Keratinocyte (primary cell): ENCODE results near the gene KIF1C. TPM values are rescaled to one million over a fixed set of nuclear protein-coding genes. Genes with fewer than 3 reads are reported as not detected.

Source experiments
- DNase-seq: peaks from one replicate; pipeline ENCODE4 v3.0.0-alpha.2; 2011; ENCODE audit warnings: low read depth, missing footprints, low spot score
- FAIRE-seq: peaks from 2 replicates; lab custom pipeline; 2011; peaks lifted over from hg19 to GRCh38; lab: Jason Lieb, UNC
- H2AFZ ChIP-seq: 2 replicates; pipeline ENCODE4 v1.6.0; 2012; ENCODE audit warnings: low read length, control low read depth, inconsistent platforms; ENCODE audit not compliant: control insufficient read depth
- H3K27ac ChIP-seq: 2 replicates; pipeline ENCODE4 v1.5.1; 2011; ENCODE audit warnings: low read length; ENCODE audit not compliant: control insufficient read depth, insufficient read depth
- H3K27me3 ChIP-seq: 3 replicates; pipeline ENCODE4 v1.6.0; 2011; ENCODE audit warnings: low read length; ENCODE audit not compliant: control insufficient read depth, insufficient read depth; ENCODE audit errors: extremely low read depth
- H3K36me3 ChIP-seq, 2 experiments: 2 replicates in 1 of 2; 3 replicates in 1 of 2; pipeline ENCODE4 v1.5.1; 2011; ENCODE audit warnings: low read length in 2 of 2, mild to moderate bottlenecking in 1 of 2; ENCODE audit not compliant: control insufficient read depth in 2 of 2, insufficient read depth in 2 of 2; ENCODE audit errors: extremely low read depth in 1 of 2
- H3K4me1 ChIP-seq: 3 replicates; pipeline ENCODE4 v1.5.1; 2011; ENCODE audit warnings: low read length; ENCODE audit not compliant: control insufficient read depth, insufficient read depth; ENCODE audit errors: extremely low read depth
- H3K4me2 ChIP-seq: 3 replicates; pipeline ENCODE4 v1.6.0; 2011; ENCODE audit warnings: low read depth, low read length; ENCODE audit not compliant: control insufficient read depth, insufficient read depth; ENCODE audit errors: extremely low read depth
- H3K4me3 ChIP-seq, 3 experiments: fragments of 200-600 bp in 1 of 3; sonication (generic) in 1 of 3; 2 replicates in 2 of 3; 3 replicates in 1 of 3; pipeline ENCODE4 v1.5.1; 2011 to 2016; ENCODE audit warnings: low read length in 3 of 3, mild to moderate bottlenecking in 3 of 3, control low read depth in 2 of 3, inconsistent platforms in 1 of 3, low read depth in 1 of 3, mixed read lengths in 1 of 3, mixed run types in 1 of 3, moderate library complexity in 1 of 3; ENCODE audit not compliant: control insufficient read depth in 2 of 3, insufficient read depth in 2 of 3; ENCODE audit errors: extremely low read depth in 1 of 3
- H3K79me2 ChIP-seq: 2 replicates; pipeline ENCODE4 v1.6.0; 2012; ENCODE audit warnings: low read length; ENCODE audit not compliant: control insufficient read depth, insufficient read depth
- H3K9ac ChIP-seq: 3 replicates; pipeline ENCODE4 v1.6.0; 2011; ENCODE audit warnings: low read length; ENCODE audit not compliant: control insufficient read depth, insufficient read depth; ENCODE audit errors: extremely low read depth
- H3K9me1 ChIP-seq: 3 replicates; pipeline ENCODE4 v1.6.0; 2011; ENCODE audit warnings: low read length; ENCODE audit not compliant: control insufficient read depth, insufficient read depth; ENCODE audit errors: extremely low read depth
- H3K9me3 ChIP-seq: 2 replicates; pipeline ENCODE4 v1.5.1; 2012; ENCODE audit warnings: low read depth, low read length; ENCODE audit not compliant: control insufficient read depth
- H4K20me1 ChIP-seq: 3 replicates; pipeline ENCODE4 v1.6.0; 2011; ENCODE audit warnings: low read length; ENCODE audit not compliant: control insufficient read depth, insufficient read depth; ENCODE audit errors: extremely low read depth
- EZH2 ChIP-seq: IDR thresholded peaks from one replicate; pipeline ENCODE4 v1.6.1; 2012; ENCODE audit warnings: inconsistent platforms, mild to moderate bottlenecking, low read length, moderate library complexity
- dilution Hi-C: fragments of 300-500 bp; cut with MboI; formaldehyde crosslinking; loops from one replicate; pipeline ENCODE4 v1.7.0; 2020; ENCODE audit warnings: low sequenced_read_pairs; ENCODE audit not compliant: extremely low pct_ligation_motif_present
- polyA plus RNA-seq, 5 experiments: library from polyadenylated mRNA; depleted of rRNA in 3 of 5; stranded (reverse) in 3 of 5; stranded (forward) in 1 of 5; unstranded in 1 of 5; fragments of >200 nt; gene quantifications; 1 replicate in 1 of 5; 2 replicates in 3 of 5; 3 replicates in 1 of 5; pipeline versions ENCODE4 v1.2.1 to v1.2.3, GENCODE V29; 2011 to 2012; ENCODE audit warnings: missing spikeins in 2 of 5, low read depth in 1 of 5, low replicate concordance in 1 of 5
- TF ChIP-seq, protein P1 (sequence below), 3 experiments: IDR thresholded peaks in 1 of 3; conservative IDR thresholded peaks in 1 of 3; optimal IDR thresholded peaks in 1 of 3; 2 replicates in 2 of 3; 3 replicates in 1 of 3; pipeline versions ENCODE3 to v1.5.1; 2011; ENCODE audit warnings: low read length in 3 of 3, mild to moderate bottlenecking in 3 of 3, moderate library complexity in 2 of 3, control low read depth in 1 of 3, inconsistent platforms in 1 of 3; ENCODE audit not compliant: insufficient read depth in 2 of 3; ENCODE audit errors: extremely low read depth in 1 of 3

KIF1C gene
- polyA plus RNA-seq, 1 donor (not counting 4 experiments of a cell fraction or from before 2014, with no cell fraction given): 93.7 TPM

DNA sequence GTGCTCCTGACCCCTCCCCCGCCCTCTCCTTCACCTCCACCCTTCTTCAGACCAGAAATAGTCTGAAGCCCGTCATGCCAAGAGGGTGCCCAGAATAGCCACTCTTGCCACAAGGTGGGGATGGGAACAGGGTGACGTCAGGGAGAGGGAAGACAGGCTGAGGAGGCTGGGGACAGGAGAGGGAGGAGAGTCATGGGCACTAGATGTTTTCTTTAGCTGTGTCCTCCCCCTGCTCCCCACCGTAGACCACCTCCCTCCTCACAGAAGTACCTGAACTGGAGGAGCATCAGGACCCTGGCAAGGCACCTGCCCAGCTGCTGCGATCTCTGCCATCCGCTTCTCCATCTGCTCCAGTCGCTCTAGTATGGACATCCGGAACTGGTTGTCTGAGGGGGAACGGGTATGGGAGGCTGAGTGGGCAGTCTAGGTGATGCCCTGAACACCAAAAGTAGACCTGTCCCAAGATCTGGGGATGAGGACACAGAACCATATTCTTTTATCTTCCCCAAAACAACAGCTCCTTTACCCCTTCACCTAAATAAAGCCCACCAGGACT lies 23.6 kb upstream of the KIF1C start:
- dilution Hi-C loops: no loop called here
- no peaks in the 10 kb centered on the region for H3K9me3 ChIP-seq
- DNase-seq: no peak
- no peak for FAIRE-seq
- no peak overlapping the region for H3K27ac ChIP-seq
- H4K20me1 ChIP-seq: no peaks in the 10 kb centered on the region
- H3K4me3 ChIP-seq: no peak overlapping the region
- TF ChIP-seq, protein P1, sequence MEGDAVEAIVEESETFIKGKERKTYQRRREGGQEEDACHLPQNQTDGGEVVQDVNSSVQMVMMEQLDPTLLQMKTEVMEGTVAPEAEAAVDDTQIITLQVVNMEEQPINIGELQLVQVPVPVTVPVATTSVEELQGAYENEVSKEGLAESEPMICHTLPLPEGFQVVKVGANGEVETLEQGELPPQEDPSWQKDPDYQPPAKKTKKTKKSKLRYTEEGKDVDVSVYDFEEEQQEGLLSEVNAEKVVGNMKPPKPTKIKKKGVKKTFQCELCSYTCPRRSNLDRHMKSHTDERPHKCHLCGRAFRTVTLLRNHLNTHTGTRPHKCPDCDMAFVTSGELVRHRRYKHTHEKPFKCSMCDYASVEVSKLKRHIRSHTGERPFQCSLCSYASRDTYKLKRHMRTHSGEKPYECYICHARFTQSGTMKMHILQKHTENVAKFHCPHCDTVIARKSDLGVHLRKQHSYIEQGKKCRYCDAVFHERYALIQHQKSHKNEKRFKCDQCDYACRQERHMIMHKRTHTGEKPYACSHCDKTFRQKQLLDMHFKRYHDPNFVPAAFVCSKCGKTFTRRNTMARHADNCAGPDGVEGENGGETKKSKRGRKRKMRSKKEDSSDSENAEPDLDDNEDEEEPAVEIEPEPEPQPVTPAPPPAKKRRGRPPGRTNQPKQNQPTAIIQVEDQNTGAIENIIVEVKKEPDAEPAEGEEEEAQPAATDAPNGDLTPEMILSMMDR (optimal IDR thresholded peaks at IDR 0.05 in 1 of 3, IDR thresholded peaks at IDR 0.05 in 1 of 3, conservative IDR thresholded peaks at IDR 0.05 in 1 of 3; ENCODE audit: extremely low read depth in 1 of 3, insufficient read depth in 2 of 3, low read length in 3 of 3): no peak
- no peak for TF ChIP-seq EZH2
- H2AFZ ChIP-seq: no peak overlapping the region
- H3K4me1 ChIP-seq: peaks cover 6% of the 10 kb centered on the region
- no peaks in the 10 kb centered on the region for H3K9me1 ChIP-seq
- H3K9ac ChIP-seq: no peak overlapping the region
- H3K27me3 ChIP-seq: no peaks in the 10 kb centered on the region
- H3K36me3 ChIP-seq: peaks cover 42 to 56% of the 10 kb centered on the region in 2 experiments
- no peaks in the 10 kb centered on the region for H3K79me2 ChIP-seq
- no peak overlapping the region for H3K4me2 ChIP-seq

DNA sequence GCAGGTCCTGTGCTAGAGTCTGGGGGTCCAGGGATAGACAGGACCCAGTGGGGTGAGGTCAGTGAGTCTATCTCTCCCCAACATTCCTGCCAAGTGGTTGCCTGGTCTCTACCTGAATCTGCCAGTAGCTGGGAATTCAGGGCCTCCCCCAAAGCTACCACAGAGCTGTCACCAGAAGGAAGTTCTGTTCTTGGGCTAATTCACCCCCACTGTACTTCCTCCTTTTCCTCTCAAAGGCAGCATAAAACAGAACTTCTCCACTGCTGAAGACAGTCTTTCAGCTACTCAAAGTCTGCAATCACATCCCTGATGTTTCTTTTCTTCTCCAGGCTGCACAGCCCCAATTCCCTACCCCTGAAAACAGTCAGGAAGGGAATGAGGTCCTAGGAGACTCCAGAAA lies 19.0 kb upstream of the KIF1C start:
- no peaks in the 10 kb centered on the region for H3K4me1 ChIP-seq
- dilution Hi-C loops: no loop called here
- no peaks in the 10 kb centered on the region for H3K27me3 ChIP-seq
- H3K79me2 ChIP-seq: no peaks in the 10 kb centered on the region
- TF ChIP-seq EZH2: no peak
- TF ChIP-seq, protein P1 (optimal IDR thresholded peaks at IDR 0.05 in 1 of 3, IDR thresholded peaks at IDR 0.05 in 1 of 3, conservative IDR thresholded peaks at IDR 0.05 in 1 of 3; ENCODE audit: extremely low read depth in 1 of 3, insufficient read depth in 2 of 3, low read length in 3 of 3): no peak
- H3K9me3 ChIP-seq: no peaks in the 10 kb centered on the region
- no peak overlapping the region for H3K4me2 ChIP-seq
- no peak overlapping the region for H3K27ac ChIP-seq
- FAIRE-seq: no peak
- H3K36me3 ChIP-seq: peaks cover 44 to 57% of the 10 kb centered on the region in 2 experiments
- DNase-seq: no peak
- H2AFZ ChIP-seq: no peak overlapping the region
- no peak overlapping the region for H3K4me3 ChIP-seq
- no peaks in the 10 kb centered on the region for H4K20me1 ChIP-seq
- no peak overlapping the region for H3K9ac ChIP-seq
- H3K9me1 ChIP-seq: no peaks in the 10 kb centered on the region
